HepG2 (cell line): ENCODE data around the gene PDGFA. TPM values are rescaled to one million over a fixed set of nuclear protein-coding genes. Genes with fewer than 3 reads are reported as not detected.

ENCODE experiments used
- ATAC-seq: fragments of 200-7000 bp; cut with Tn5 transposase; 3 replicates; pipeline ENCODE4 v1.9.1; 2020; ENCODE audit warnings: mild to moderate bottlenecking, moderate library complexity
- BruUV-seq: library from RNA; stranded (reverse); fragments of 400-500 nt; replicated peaks from 2 replicates; lab custom pipeline; 2021; lab: Mats Ljungman, UMichigan
- CTCF ChIA-PET: fragments of 300-600 bp; formaldehyde crosslinking; extraction: SDS; loops from one replicate; lab custom pipeline; 2021; ENCODE audit warnings: low total read pairs, inconsistent platforms, low intra/inter-chr PET ratio; lab: Yijun Ruan, JAX
- POLR2A ChIA-PET: fragments of 350-600 bp; sonication (Branson Sonifier 250); formaldehyde crosslinking; loops from one replicate; lab custom pipeline; 2020; ENCODE audit warnings: antibody characterized with exemption, inconsistent platforms; lab: Yijun Ruan, JAX
- DNase-seq: peaks from one replicate; pipeline ENCODE4 v3.0.0-alpha.2; 2015; ENCODE audit warnings: low spot score
- FAIRE-seq: peaks from 3 replicates; lab custom pipeline; 2011; peaks lifted over from hg19 to GRCh38; lab: Jason Lieb, UNC
- H2AFZ ChIP-seq: one replicate; pipeline ENCODE4 v1.6.1; 2011; ENCODE audit warnings: low read length, inconsistent platforms
- H3K27ac ChIP-seq: fragments of 300-600 bp; 3 replicates; pipeline ENCODE4 v1.8.0; 2011; ENCODE audit warnings: mixed run types, mild to moderate bottlenecking, mixed read lengths, low read length, inconsistent platforms; ENCODE audit not compliant: insufficient read depth; ENCODE audit errors: extremely low read length
- H3K27me3 ChIP-seq, 2 experiments: fragments of 200-600 bp in 1 of 2; 2 replicates in 1 of 2; 3 replicates in 1 of 2; pipeline versions ENCODE4 v1.6.0 to v1.8.0; 2011; ENCODE audit warnings: low read length in 2 of 2, mild to moderate bottlenecking in 2 of 2, moderate library complexity in 2 of 2, inconsistent platforms in 1 of 2; ENCODE audit not compliant: insufficient read depth in 2 of 2, control insufficient read depth in 1 of 2
- H3K36me3 ChIP-seq, 2 experiments: fragments of 200-600 bp in 1 of 2; replicated peaks in 1 of 2; 2 replicates in 1 of 2; 3 replicates in 1 of 2; pipeline versions ENCODE4 v1.5.1 to v1.8.0; 2011; ENCODE audit warnings: low read length in 2 of 2, inconsistent platforms in 1 of 2; ENCODE audit not compliant: insufficient read depth in 2 of 2, control insufficient read depth in 1 of 2
- H3K4me1 ChIP-seq: 2 replicates; pipeline ENCODE4 v1.5.1; 2012; ENCODE audit warnings: low read length, inconsistent platforms; ENCODE audit not compliant: insufficient read depth
- H3K4me2 ChIP-seq: 2 replicates; pipeline ENCODE4 v1.6.0; 2011; ENCODE audit warnings: low read depth, low read length, inconsistent platforms
- H3K4me3 ChIP-seq, 3 experiments: fragments of 200-600 bp in 1 of 3; sonication (generic), shearing (Covaris generic) in 1 of 3; replicated peaks in 1 of 3; 2 replicates each; pipeline ENCODE4 v1.5.1; 2011 to 2016; ENCODE audit warnings: low read length in 3 of 3, inconsistent platforms in 2 of 3, low read depth in 2 of 3, mild to moderate bottlenecking in 2 of 3, control low read depth in 1 of 3, mixed read lengths in 1 of 3; ENCODE audit not compliant: insufficient read depth in 1 of 3
- H3K79me2 ChIP-seq: one replicate; pipeline ENCODE4 v1.6.1; 2011; ENCODE audit warnings: low read length, inconsistent platforms; ENCODE audit not compliant: insufficient read depth
- H3K9ac ChIP-seq: 2 replicates; pipeline ENCODE4 v1.6.0; 2011; ENCODE audit warnings: mild to moderate bottlenecking, low read depth, low read length, inconsistent platforms; ENCODE audit not compliant: insufficient read depth
- H3K9me3 ChIP-seq: 2 replicates; pipeline ENCODE4 v1.5.1; 2012; ENCODE audit warnings: mild to moderate bottlenecking, low read length
- H4K20me1 ChIP-seq: 2 replicates; pipeline ENCODE4 v1.6.0; 2011; ENCODE audit warnings: inconsistent platforms, mild to moderate bottlenecking, low read length, moderate library complexity; ENCODE audit not compliant: insufficient read depth
- CBX2 ChIP-seq, 2 experiments: fragments of 200-600 bp in 1 of 2; sonication (generic); formaldehyde crosslinking in 1 of 2; IDR thresholded peaks; 2 replicates each; pipeline versions ENCODE4 v1.7.0 to v1.8.1; 2018 to 2022; ENCODE audit warnings: low read depth in 2 of 2, low read length in 1 of 2, mild to moderate bottlenecking in 1 of 2, missing genetic modification reagents in 1 of 2
- JUND ChIP-seq: sonication (generic); formaldehyde crosslinking; IDR thresholded peaks from 2 replicates; pipeline ENCODE4 v1.8.0; 2022; ENCODE audit warnings: mild to moderate bottlenecking, missing genetic modification reagents
- SMARCE1 ChIP-seq: fragments of 450-650 bp; IDR thresholded peaks from 2 replicates; pipeline ENCODE4 v1.6.1; 2017; ENCODE audit warnings: borderline replicate concordance
- ZNF121 ChIP-seq: sonication (generic); formaldehyde crosslinking; IDR thresholded peaks from 2 replicates; pipeline ENCODE4 v1.5.0; 2020; ENCODE audit warnings: mild to moderate bottlenecking, missing genetic modification reagents
- ZNF564 ChIP-seq: sonication (generic); formaldehyde crosslinking; IDR thresholded peaks from 2 replicates; pipeline ENCODE4 v1.8.1; 2023; ENCODE audit warnings: mild to moderate bottlenecking, missing genetic modification reagents
- ZNF678 ChIP-seq: sonication (generic); formaldehyde crosslinking; IDR thresholded peaks from 2 replicates; pipeline ENCODE4 v1.4.0; 2020; ENCODE audit warnings: mild to moderate bottlenecking, missing genetic modification reagents
- WGBS: methylation state at CpG from one replicate; pipeline ENCODE4 v1.1.6; 2017; ENCODE audit warnings: low lambda C conversion rate; 5-methylcytosine and 5-hydroxymethylcytosine counted together
- in situ Hi-C: cut with HindIII; loops from 2 replicates; pipeline ENCODE4 v1.10.0; 2017; ENCODE audit warnings: low pct_unique_long_range_greater_than_20kb; ENCODE audit not compliant: extremely low pct_ligation_motif_present
- intact Hi-C: fragments of 100-400 bp; cut with micrococcal nuclease; formaldehyde crosslinking; loops from one replicate; pipeline ENCODE4 v1.10.0; 2022; ENCODE audit not compliant: unreplicated experiment
- polyA plus RNA-seq, 8 experiments: library from polyadenylated mRNA; depleted of rRNA in 3 of 8; stranded (reverse) in 7 of 8; unstranded in 1 of 8; fragments of >200 nt; fragmentation: Illumina TruSeq in 4 of 8; extraction: Trizol in 4 of 8; gene quantifications; 2 replicates each; pipeline versions ENCODE4 v1.2.1 to v1.2.3, GENCODE V29; 2011 to 2016; ENCODE audit warnings: low read depth in 4 of 8, missing spikeins in 1 of 8, mixed read lengths in 1 of 8; ENCODE audit not compliant: insufficient read depth in 1 of 8
- total RNA-seq, 5 experiments: library from RNA; depleted of rRNA; stranded (reverse); fragments of >200 nt; fragmentation: Illumina TruSeq; extraction: Trizol; gene quantifications; 2 replicates each; pipeline ENCODE4 v1.2.3, GENCODE V29; 2016; ENCODE audit warnings: low read depth in 1 of 5
- TF ChIP-seq, protein P1 (sequence below): fragments of 450-650 bp; IDR thresholded peaks from 2 replicates; pipeline ENCODE4 v1.6.1; 2016
- TF ChIP-seq, protein P2 (sequence below): sonication (generic); formaldehyde crosslinking; IDR thresholded peaks from 2 replicates; pipeline ENCODE4 v1.4.0; 2020; ENCODE audit warnings: missing genetic modification reagents, borderline replicate concordance
- TF ChIP-seq, protein P3 (sequence below): sonication (generic); formaldehyde crosslinking; IDR thresholded peaks from 2 replicates; pipeline ENCODE4 v1.5.1; 2020; ENCODE audit warnings: mild to moderate bottlenecking, missing genetic modification reagents, moderate library complexity
- TF ChIP-seq, protein P4 (sequence below): sonication (generic); formaldehyde crosslinking; IDR thresholded peaks from 2 replicates; pipeline ENCODE4 v1.4.0; 2020; ENCODE audit warnings: missing genetic modification reagents

Gene PDGFA
- total and polyA plus RNA-seq, 2 of the 13 experiments (the other 11 are each of a cell fraction or from before 2014, with no cell fraction given): 1.5 to 3.4 TPM

DNA sequence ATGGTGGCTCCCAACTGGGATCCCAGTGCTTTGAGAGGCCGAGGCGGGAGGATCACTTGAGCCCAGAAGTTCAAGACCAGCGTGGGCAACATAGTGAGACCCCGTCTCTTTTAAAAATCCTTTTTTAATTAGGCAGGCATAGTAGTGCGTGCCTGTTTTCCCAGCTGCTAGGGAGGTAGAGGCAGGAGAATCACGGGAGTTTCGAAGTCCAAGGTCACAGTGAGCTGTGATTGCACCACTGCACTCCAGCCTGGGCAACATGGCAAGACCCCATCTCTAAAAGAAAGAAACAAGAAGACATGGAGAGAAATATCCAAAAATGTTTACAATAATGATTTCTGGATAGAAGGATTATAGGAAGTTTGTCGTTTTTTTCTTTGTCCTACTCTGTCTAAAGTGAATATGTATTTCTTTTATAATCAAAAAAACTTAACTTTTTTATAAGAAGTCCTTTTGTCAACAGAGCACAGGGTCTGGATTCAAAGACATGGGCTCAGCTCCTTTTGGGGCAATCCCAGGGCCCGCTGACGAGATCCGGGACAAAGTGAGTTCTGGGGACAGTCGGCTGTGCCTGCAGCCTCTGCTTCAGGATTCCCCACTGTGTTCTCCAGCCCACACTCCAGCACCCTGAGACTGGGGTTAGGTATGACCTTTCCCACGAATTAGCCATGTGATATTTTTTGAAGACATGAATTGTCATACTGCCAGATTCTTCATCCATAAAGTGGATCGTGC, 45.6 kb downstream of the PDGFA start:
- TF ChIP-seq CBX2 (IDR thresholded peaks at IDR 0.05; ENCODE audit: low read depth, low read length) (no peak), CBX2 (CRISPR knock-in tag; IDR thresholded peaks at IDR 0.05; ENCODE audit: low read depth) (no peak), SMARCE1 (no peak), ZNF564 (CRISPR knock-in tag) (no peak), JUND (CRISPR knock-in tag) (no peak), ZNF678 (CRISPR knock-in tag) (no peak), ZNF121 (CRISPR knock-in tag) (peak; percentile 79)
- TF ChIP-seq, protein P1, sequence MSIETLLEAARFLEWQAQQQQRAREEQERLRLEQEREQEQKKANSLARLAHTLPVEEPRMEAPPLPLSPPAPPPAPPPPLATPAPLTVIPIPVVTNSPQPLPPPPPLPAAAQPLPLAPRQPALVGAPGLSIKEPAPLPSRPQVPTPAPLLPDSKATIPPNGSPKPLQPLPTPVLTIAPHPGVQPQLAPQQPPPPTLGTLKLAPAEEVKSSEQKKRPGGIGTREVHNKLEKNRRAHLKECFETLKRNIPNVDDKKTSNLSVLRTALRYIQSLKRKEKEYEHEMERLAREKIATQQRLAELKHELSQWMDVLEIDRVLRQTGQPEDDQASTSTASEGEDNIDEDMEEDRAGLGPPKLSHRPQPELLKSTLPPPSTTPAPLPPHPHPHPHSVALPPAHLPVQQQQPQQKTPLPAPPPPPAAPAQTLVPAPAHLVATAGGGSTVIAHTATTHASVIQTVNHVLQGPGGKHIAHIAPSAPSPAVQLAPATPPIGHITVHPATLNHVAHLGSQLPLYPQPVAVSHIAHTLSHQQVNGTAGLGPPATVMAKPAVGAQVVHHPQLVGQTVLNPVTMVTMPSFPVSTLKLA: no peak
- TF ChIP-seq, protein P2, sequence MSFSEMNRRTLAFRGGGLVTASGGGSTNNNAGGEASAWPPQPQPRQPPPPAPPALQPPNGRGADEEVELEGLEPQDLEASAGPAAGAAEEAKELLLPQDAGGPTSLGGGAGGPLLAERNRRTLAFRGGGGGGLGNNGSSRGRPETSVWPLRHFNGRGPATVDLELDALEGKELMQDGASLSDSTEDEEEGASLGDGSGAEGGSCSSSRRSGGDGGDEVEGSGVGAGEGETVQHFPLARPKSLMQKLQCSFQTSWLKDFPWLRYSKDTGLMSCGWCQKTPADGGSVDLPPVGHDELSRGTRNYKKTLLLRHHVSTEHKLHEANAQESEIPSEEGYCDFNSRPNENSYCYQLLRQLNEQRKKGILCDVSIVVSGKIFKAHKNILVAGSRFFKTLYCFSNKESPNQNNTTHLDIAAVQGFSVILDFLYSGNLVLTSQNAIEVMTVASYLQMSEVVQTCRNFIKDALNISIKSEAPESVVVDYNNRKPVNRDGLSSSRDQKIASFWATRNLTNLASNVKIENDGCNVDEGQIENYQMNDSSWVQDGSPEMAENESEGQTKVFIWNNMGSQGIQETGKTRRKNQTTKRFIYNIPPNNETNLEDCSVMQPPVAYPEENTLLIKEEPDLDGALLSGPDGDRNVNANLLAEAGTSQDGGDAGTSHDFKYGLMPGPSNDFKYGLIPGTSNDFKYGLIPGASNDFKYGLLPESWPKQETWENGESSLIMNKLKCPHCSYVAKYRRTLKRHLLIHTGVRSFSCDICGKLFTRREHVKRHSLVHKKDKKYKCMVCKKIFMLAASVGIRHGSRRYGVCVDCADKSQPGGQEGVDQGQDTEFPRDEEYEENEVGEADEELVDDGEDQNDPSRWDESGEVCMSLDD (CRISPR knock-in tag): no peak
- TF ChIP-seq, protein P3, sequence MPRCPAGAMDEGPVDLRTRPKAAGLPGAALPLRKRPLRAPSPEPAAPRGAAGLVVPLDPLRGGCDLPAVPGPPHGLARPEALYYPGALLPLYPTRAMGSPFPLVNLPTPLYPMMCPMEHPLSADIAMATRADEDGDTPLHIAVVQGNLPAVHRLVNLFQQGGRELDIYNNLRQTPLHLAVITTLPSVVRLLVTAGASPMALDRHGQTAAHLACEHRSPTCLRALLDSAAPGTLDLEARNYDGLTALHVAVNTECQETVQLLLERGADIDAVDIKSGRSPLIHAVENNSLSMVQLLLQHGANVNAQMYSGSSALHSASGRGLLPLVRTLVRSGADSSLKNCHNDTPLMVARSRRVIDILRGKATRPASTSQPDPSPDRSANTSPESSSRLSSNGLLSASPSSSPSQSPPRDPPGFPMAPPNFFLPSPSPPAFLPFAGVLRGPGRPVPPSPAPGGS (CRISPR knock-in tag): 0 out of 2 replicates have a peak, but pooled peaks have one; percentile 20
- TF ChIP-seq, protein P4, sequence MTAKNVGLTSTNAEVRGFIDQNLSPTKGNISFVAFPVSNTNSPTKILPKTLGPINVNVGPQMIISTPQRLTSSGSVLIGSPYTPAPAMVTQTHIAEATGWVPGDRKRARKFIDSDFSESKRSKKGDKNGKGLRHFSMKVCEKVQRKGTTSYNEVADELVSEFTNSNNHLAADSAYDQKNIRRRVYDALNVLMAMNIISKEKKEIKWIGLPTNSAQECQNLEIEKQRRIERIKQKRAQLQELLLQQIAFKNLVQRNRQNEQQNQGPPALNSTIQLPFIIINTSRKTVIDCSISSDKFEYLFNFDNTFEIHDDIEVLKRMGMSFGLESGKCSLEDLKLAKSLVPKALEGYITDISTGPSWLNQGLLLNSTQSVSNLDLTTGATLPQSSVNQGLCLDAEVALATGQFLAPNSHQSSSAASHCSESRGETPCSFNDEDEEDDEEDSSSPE (CRISPR knock-in tag): no peak
- H3K4me2 ChIP-seq: no peak overlapping the region
- intact Hi-C loops: no loop called here
- H3K9ac ChIP-seq: no peak overlapping the region
- DNase-seq (no peak), ATAC-seq (no peak), FAIRE-seq (no peak)
- no peaks in the 10 kb centered on the region for H3K36me3 ChIP-seq
- no TSS peak for BruUV-seq
- CTCF ChIA-PET: no interaction called here
- H3K4me1 ChIP-seq: peaks cover 55% of the 10 kb centered on the region
- WGBS: 76% methylated on average over 11 of the region's 14 CpGs
- no peak overlapping the region for H2AFZ ChIP-seq
- H3K27me3 ChIP-seq: peaks cover under 1 to 1% of the 10 kb centered on the region in 2 experiments; a peak in 2 of 5 replicates
- H3K4me3 ChIP-seq: no peak overlapping the region
- in situ Hi-C loops: no loop called here
- H4K20me1 ChIP-seq: no peaks in the 10 kb centered on the region
- H3K9me3 ChIP-seq: no peaks in the 10 kb centered on the region
- peak overlapping the region; percentile 14 for H3K27ac ChIP-seq
- POLR2A ChIA-PET: no interaction called here
- H3K79me2 ChIP-seq: no peaks in the 10 kb centered on the region
